Osteoblast (primary cell): Measurements from ENCODE around the gene SHE. TPM values are rescaled to one million over a fixed set of nuclear protein-coding genes. Genes with fewer than 3 reads are reported as not detected.

Source experiments
- DNase-seq: peaks from one replicate; pipeline ENCODE4 v3.0.0; 2011; ENCODE audit warnings: low spot score, mixed read lengths; ENCODE audit not compliant: insufficient read length; ENCODE audit errors: missing footprints
- H2AFZ ChIP-seq: 2 replicates; pipeline ENCODE4 v1.6.0; 2011; ENCODE audit warnings: mild to moderate bottlenecking, low read length
- H3K27ac ChIP-seq: 2 replicates; pipeline ENCODE4 v1.5.1; 2011; ENCODE audit warnings: mild to moderate bottlenecking, low read depth, low read length, moderate library complexity
- H3K27me3 ChIP-seq: 2 replicates; pipeline ENCODE4 v1.6.0; 2012; ENCODE audit warnings: mild to moderate bottlenecking, control low read depth, inconsistent platforms, low read length, moderate library complexity; ENCODE audit not compliant: insufficient read depth
- H3K36me3 ChIP-seq: 2 replicates; pipeline ENCODE4 v1.5.1; 2011; ENCODE audit warnings: mild to moderate bottlenecking, low read length, control low read depth, moderate library complexity; ENCODE audit not compliant: insufficient read depth
- H3K4me1 ChIP-seq: 2 replicates; pipeline ENCODE4 v1.5.1; 2011; ENCODE audit warnings: mild to moderate bottlenecking, low read length, control low read depth, moderate library complexity; ENCODE audit not compliant: insufficient read depth
- H3K4me2 ChIP-seq: 2 replicates; pipeline ENCODE4 v1.6.0; 2011; ENCODE audit warnings: mild to moderate bottlenecking, low read length; ENCODE audit not compliant: insufficient read depth
- H3K4me3 ChIP-seq: fragments of 200-600 bp; sonication (generic); 3 replicates; pipeline ENCODE4 v1.5.1; 2012; ENCODE audit warnings: mild to moderate bottlenecking, low read length, inconsistent platforms; ENCODE audit not compliant: insufficient read depth
- H3K79me2 ChIP-seq: 2 replicates; pipeline ENCODE4 v1.6.0; 2012; ENCODE audit warnings: mild to moderate bottlenecking, low read length, control low read depth, inconsistent platforms; ENCODE audit not compliant: insufficient read depth
- H3K9me3 ChIP-seq: 2 replicates; pipeline ENCODE4 v1.5.1; 2011; ENCODE audit warnings: low read depth, low read length, control low read depth
- H4K20me1 ChIP-seq: 2 replicates; pipeline ENCODE4 v1.6.0; 2012; ENCODE audit warnings: mild to moderate bottlenecking, low read length, control low read depth; ENCODE audit not compliant: insufficient read depth
- total RNA-seq: library from RNA; depleted of rRNA; stranded (reverse); fragments of >200 nt; gene quantifications from 2 replicates; pipeline ENCODE4 v1.2.3, GENCODE V29; 2012
- TF ChIP-seq, protein P1 (sequence below): IDR thresholded peaks from 2 replicates; pipeline ENCODE4 v1.5.1; 2011; ENCODE audit warnings: mild to moderate bottlenecking, low read depth, low read length, moderate library complexity; ENCODE audit errors: extremely low read depth

Gene SHE
- total RNA-seq, 1 donor = not detected

DNA sequence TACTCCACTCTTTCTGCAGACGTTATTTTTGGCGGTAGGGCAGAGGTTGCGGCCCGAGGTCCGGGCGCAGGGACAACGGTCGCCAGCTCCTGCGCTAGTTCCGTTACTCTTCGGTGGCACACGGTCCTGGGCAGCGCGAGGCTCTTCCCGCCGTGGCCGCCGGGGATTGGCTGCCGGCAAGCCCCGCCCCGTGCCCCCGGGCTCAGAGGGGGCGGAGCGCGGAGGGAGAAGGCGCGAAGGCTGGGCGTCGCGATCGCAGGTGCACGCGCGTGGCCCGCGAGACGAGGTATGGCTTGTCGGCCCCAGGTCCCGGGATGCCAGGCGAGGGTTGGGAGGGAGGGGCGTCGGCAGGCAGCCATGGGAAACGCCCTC, 518 bp upstream of the SHE start:
- no peaks in the 10 kb centered on the region for H4K20me1 ChIP-seq
- no peaks in the 10 kb centered on the region for H3K9me3 ChIP-seq
- no peak overlapping the region for H3K4me2 ChIP-seq
- H3K27ac ChIP-seq = no peak overlapping the region
- no peaks in the 10 kb centered on the region for H3K4me1 ChIP-seq
- no peak overlapping the region for H2AFZ ChIP-seq
- TF ChIP-seq, protein P1, sequence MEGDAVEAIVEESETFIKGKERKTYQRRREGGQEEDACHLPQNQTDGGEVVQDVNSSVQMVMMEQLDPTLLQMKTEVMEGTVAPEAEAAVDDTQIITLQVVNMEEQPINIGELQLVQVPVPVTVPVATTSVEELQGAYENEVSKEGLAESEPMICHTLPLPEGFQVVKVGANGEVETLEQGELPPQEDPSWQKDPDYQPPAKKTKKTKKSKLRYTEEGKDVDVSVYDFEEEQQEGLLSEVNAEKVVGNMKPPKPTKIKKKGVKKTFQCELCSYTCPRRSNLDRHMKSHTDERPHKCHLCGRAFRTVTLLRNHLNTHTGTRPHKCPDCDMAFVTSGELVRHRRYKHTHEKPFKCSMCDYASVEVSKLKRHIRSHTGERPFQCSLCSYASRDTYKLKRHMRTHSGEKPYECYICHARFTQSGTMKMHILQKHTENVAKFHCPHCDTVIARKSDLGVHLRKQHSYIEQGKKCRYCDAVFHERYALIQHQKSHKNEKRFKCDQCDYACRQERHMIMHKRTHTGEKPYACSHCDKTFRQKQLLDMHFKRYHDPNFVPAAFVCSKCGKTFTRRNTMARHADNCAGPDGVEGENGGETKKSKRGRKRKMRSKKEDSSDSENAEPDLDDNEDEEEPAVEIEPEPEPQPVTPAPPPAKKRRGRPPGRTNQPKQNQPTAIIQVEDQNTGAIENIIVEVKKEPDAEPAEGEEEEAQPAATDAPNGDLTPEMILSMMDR = no peak
- no peaks in the 10 kb centered on the region for H3K79me2 ChIP-seq
- H3K27me3 ChIP-seq = peaks cover 71% of the 10 kb centered on the region
- no peak overlapping the region for H3K4me3 ChIP-seq
- no peaks in the 10 kb centered on the region for H3K36me3 ChIP-seq
- no peak for DNase-seq

DNA sequence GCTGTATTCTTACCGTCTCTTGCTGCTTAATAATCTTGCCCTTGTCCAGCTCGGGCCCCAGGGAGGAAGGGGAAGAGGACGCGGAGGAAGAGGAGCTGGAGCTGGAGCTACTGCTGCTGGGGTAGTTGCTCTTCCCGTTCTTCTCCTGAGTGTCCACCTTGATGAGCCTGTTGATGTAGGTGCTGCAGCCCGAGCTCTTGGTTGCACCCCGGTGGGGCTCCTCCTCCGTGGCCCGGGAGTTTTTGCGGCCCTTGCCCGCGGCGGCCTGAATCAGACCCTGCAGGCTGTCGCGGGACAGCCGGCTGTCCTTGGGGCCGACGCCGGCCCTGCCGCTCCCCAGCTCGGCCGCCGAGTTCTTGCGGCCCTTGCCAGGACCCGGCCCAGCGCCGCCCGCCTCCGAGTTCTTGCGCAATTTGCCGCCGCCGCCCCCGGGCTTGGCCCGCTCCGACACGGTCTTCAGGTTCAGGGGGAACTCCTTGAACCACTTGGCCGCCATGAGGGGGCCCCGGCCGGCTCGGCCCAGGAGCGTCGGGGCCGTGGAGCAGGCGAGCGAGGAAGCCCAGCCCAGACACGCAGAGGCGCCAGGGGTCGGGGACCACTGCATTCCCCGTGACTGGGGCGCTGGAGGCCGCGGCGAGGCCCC, 668 bp downstream of the SHE start:
- no peaks in the 10 kb centered on the region for H3K4me1 ChIP-seq
- peaks cover 79% of the 10 kb centered on the region for H3K27me3 ChIP-seq
- no peak for DNase-seq
- H3K4me3 ChIP-seq = no peak overlapping the region
- no peaks in the 10 kb centered on the region for H3K79me2 ChIP-seq
- H3K9me3 ChIP-seq = no peaks in the 10 kb centered on the region
- no peaks in the 10 kb centered on the region for H4K20me1 ChIP-seq
- H2AFZ ChIP-seq = no peak overlapping the region
- H3K27ac ChIP-seq = no peak overlapping the region
- TF ChIP-seq, protein P1 = no peak
- H3K4me2 ChIP-seq = no peak overlapping the region
- no peaks in the 10 kb centered on the region for H3K36me3 ChIP-seq

DNA sequence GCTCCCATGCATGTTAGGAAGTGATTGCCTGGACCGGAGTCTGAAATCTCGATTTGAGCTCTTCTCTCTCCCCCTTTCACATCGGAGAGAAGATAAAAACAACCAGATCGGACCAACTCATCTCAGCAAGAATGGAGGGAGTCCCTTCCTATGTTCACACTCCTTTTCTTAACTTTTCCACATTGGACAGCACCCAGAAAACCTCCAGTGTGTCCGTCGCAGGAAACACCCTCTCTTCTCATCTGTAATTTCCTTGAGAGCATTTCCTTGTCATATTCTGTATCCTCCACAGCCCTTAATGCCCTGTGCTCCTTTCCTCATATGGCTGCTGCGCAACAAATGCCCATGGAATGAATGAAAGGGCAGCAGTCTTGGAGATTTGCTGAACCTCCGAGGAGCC, 1.7 kb downstream of the SHE start:
- H2AFZ ChIP-seq = no peak overlapping the region
- TF ChIP-seq, protein P1 = no peak
- no peak for DNase-seq

DNA sequence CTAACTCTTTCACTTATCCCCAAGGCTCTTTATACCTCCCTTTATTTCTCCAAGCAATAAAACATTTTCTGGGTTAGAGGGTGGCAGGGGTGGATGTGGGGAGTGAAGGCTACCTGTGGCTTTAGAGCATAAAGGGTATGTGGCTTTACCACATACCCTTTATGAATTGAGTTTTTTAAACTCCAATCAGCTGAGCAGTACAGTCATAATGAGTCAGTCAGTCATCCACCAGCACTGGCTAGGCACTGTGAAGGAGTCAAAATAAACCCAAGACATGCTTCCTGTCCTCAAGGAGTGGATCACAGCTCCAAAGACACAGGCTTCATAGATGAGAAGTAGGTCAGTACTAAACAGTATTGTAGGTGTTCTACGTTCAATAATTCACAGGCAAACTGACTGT, 2.8 kb downstream of the SHE start:
- H3K4me1 ChIP-seq = no peaks in the 10 kb centered on the region
- no peak overlapping the region for H3K27ac ChIP-seq
- H2AFZ ChIP-seq = no peak overlapping the region
- no peak for DNase-seq
- TF ChIP-seq, protein P1 = no peak
- no peaks in the 10 kb centered on the region for H3K79me2 ChIP-seq
- no peaks in the 10 kb centered on the region for H4K20me1 ChIP-seq
- no peak overlapping the region for H3K4me2 ChIP-seq
- no peaks in the 10 kb centered on the region for H3K36me3 ChIP-seq
- peaks cover 81% of the 10 kb centered on the region for H3K27me3 ChIP-seq
- no peak overlapping the region for H3K4me3 ChIP-seq
- H3K9me3 ChIP-seq = no peaks in the 10 kb centered on the region

More for the DNA sequence above, 1.7 kb downstream of the SHE start:
- H3K9me3 ChIP-seq = no peaks in the 10 kb centered on the region
- H3K27me3 ChIP-seq = peaks cover 85% of the 10 kb centered on the region
- no peaks in the 10 kb centered on the region for H3K36me3 ChIP-seq
- no peaks in the 10 kb centered on the region for H3K79me2 ChIP-seq
- no peak overlapping the region for H3K4me3 ChIP-seq
- no peaks in the 10 kb centered on the region for H4K20me1 ChIP-seq
- H3K27ac ChIP-seq = no peak overlapping the region
- no peaks in the 10 kb centered on the region for H3K4me1 ChIP-seq
- H3K4me2 ChIP-seq = no peak overlapping the region
